GM12878 (cell line): ENCODE data around the gene LRP1B. TPM values are rescaled to one million over a fixed set of nuclear protein-coding genes. Genes with fewer than 3 reads are reported as not detected.

Experiments used
- ATAC-seq: fragments of 200-7000 bp; cut with Tn5 transposase; 3 replicates; pipeline ENCODE4 v1.9.1; 2020; ENCODE audit warnings: mild to moderate bottlenecking, moderate library complexity
- BruUV-seq: library from RNA; stranded (reverse); fragments of 400-500 nt; replicated peaks from 2 replicates; lab custom pipeline; 2021; lab: Mats Ljungman, UMichigan
- CTCF ChIA-PET: fragments of 300-600 bp; sonication (Branson Sonifier 250); formaldehyde crosslinking; extraction: SDS; loops from one replicate; lab custom pipeline; 2021; ENCODE audit warnings: inconsistent platforms; lab: Yijun Ruan, JAX
- POLR2A ChIA-PET: fragments of 350-600 bp; formaldehyde crosslinking; extraction: SDS; loops from one replicate; lab custom pipeline; 2021; ENCODE audit warnings: inconsistent platforms; lab: Charles Lee
- RAD21 ChIA-PET: fragments of 300-600 bp; sonication (Branson Sonifier 250); formaldehyde crosslinking; loops from one replicate; lab custom pipeline; 2023; ENCODE audit warnings: antibody characterized with exemption; ENCODE audit not compliant: unreplicated experiment; lab: Charles Lee
- SMC1A ChIA-PET: fragments of 300-600 bp; sonication (Branson Sonifier 250); formaldehyde crosslinking; loops from one replicate; lab custom pipeline; 2023; ENCODE audit not compliant: unreplicated experiment, uncharacterized antibody; lab: Charles Lee
- DNase-seq: peaks from one replicate; pipeline ENCODE4 v3.0.0-alpha.2; 2011; ENCODE audit warnings: low read depth, low spot score
- FAIRE-seq: peaks from 3 replicates; lab custom pipeline; 2011; peaks lifted over from hg19 to GRCh38; lab: Jason Lieb, UNC
- H2AFZ ChIP-seq: 2 replicates; pipeline ENCODE4 v1.6.0; 2011; ENCODE audit warnings: low read depth, low read length, control low read depth; ENCODE audit not compliant: control insufficient read depth
- H3K27ac ChIP-seq: 2 replicates; pipeline ENCODE4 v1.5.1; 2011; ENCODE audit warnings: control low read depth; ENCODE audit not compliant: control insufficient read depth, insufficient read depth
- H3K27me3 ChIP-seq, 2 experiments: replicated peaks in 1 of 2; 2 replicates each; pipeline versions ENCODE4 v1.6.0 to v1.6.1; 2011; ENCODE audit warnings: low read length in 1 of 2; ENCODE audit not compliant: control insufficient read depth in 2 of 2, insufficient read depth in 2 of 2
- H3K36me3 ChIP-seq, 2 experiments: 2 replicates each; pipeline ENCODE4 v1.5.1; 2011; ENCODE audit warnings: low read length in 1 of 2; ENCODE audit not compliant: control insufficient read depth in 2 of 2, insufficient read depth in 2 of 2
- H3K4me1 ChIP-seq: 2 replicates; pipeline ENCODE4 v1.6.1; 2011; ENCODE audit warnings: mild to moderate bottlenecking, low read length, moderate library complexity, mixed read lengths; ENCODE audit not compliant: control insufficient read depth, insufficient read depth
- H3K4me2 ChIP-seq: 2 replicates; pipeline ENCODE4 v1.6.0; 2011; ENCODE audit warnings: control low read depth; ENCODE audit not compliant: control insufficient read depth, insufficient read depth
- H3K4me3 ChIP-seq: fragments of 200-600 bp; sonication (generic); 2 replicates; pipeline ENCODE4 v1.5.1; 2016
- H3K79me2 ChIP-seq: 2 replicates; pipeline ENCODE4 v1.6.0; 2011; ENCODE audit warnings: low read length; ENCODE audit not compliant: control insufficient read depth, insufficient read depth
- H3K9ac ChIP-seq: 2 replicates; pipeline ENCODE4 v1.8.0; 2011; ENCODE audit warnings: low read length, control low read depth, mixed read lengths; ENCODE audit not compliant: control insufficient read depth, insufficient read depth
- H3K9me3 ChIP-seq: replicated peaks from 3 replicates; pipeline ENCODE4 v1.5.1; 2011; ENCODE audit warnings: mild to moderate bottlenecking, low read length; ENCODE audit not compliant: control insufficient read depth, insufficient read depth
- H4K20me1 ChIP-seq: 2 replicates; pipeline ENCODE4 v1.6.0; 2011; ENCODE audit not compliant: control insufficient read depth, insufficient read depth
- BCL11A ChIP-seq: IDR thresholded peaks from 2 replicates; pipeline ENCODE4 v1.6.1; 2011; ENCODE audit warnings: low read depth, low read length
- CBX3 ChIP-seq: fragments of 200-600 bp; sonication (generic); IDR thresholded peaks from 2 replicates; pipeline ENCODE4 v1.6.1; 2016; ENCODE audit warnings: low read depth, borderline replicate concordance
- FOS ChIP-seq: IDR thresholded peaks from 3 replicates; pipeline ENCODE4 v1.6.1; 2011; ENCODE audit warnings: borderline replicate concordance; ENCODE audit not compliant: insufficient read length; ENCODE audit errors: extremely low read depth
- IKZF1 ChIP-seq: fragments of 450-650 bp; conservative IDR thresholded peaks from 2 replicates; pipeline ENCODE4 v1.6.1; 2017; ENCODE audit warnings: antibody characterized with exemption, mild to moderate bottlenecking
- MEF2A ChIP-seq: IDR thresholded peaks from 2 replicates; pipeline ENCODE4 v1.6.1; 2011; ENCODE audit warnings: low read depth, mild to moderate bottlenecking, low read length, moderate library complexity; ENCODE audit not compliant: insufficient read depth
- PAX5 ChIP-seq: IDR thresholded peaks from 2 replicates; pipeline ENCODE4 v1.6.1; 2011; ENCODE audit warnings: low read depth, low read length, borderline replicate concordance
- SUPT20H ChIP-seq: IDR thresholded peaks from 2 replicates; pipeline ENCODE4 v1.6.1; 2011; ENCODE audit warnings: low read depth, mild to moderate bottlenecking, low read length, moderate library complexity, borderline replicate concordance; ENCODE audit not compliant: control insufficient read depth
- TAF1 ChIP-seq: IDR thresholded peaks from 2 replicates; pipeline ENCODE4 v1.6.1; 2011; ENCODE audit warnings: mild to moderate bottlenecking, low read depth, low read length, borderline replicate concordance
- WGBS: methylation state at CpG from one replicate; pipeline ENCODE4 v1.1.6; 2016; ENCODE audit warnings: low lambda C conversion rate; ENCODE audit not compliant: insufficient replicate concordance, insufficient coverage; ENCODE audit errors: missing lambda C conversion rate; 5-methylcytosine and 5-hydroxymethylcytosine counted together
- in situ Hi-C: fragments of 300-500 bp; cut with MboI; formaldehyde crosslinking; loops from 9 replicates; pipeline ENCODE4 v1.14.3; 2018; ENCODE audit warnings: mixed read lengths
- intact Hi-C: fragments of 100-400 bp; cut with micrococcal nuclease; formaldehyde crosslinking; loops from one replicate; pipeline ENCODE4 v1.14.2; 2022; ENCODE audit not compliant: unreplicated experiment
- polyA plus RNA-seq, 11 experiments: library from polyadenylated mRNA; depleted of rRNA in 4 of 11; unstranded in 6 of 11; stranded (reverse) in 5 of 11; fragments of >200 nt; fragmentation: Nextera tagmentation in 4 of 11; fragmentation: Illumina TruSeq in 1 of 11; extraction: Ambion mirVana in 4 of 11; extraction: Trizol in 1 of 11; gene quantifications; 1 replicate in 1 of 11; 2 replicates in 10 of 11; pipeline versions ENCODE4 v1.2.1 to v1.2.3, GENCODE V29; 2011 to 2016; ENCODE audit warnings: inconsistent platforms in 2 of 11, missing spikeins in 2 of 11, low read depth in 1 of 11
- total RNA-seq, 4 experiments: library from RNA; depleted of rRNA in 3 of 4; stranded (reverse); fragments of >200 nt in 3 of 4; fragmentation: Illumina TruSeq in 1 of 4; extraction: Trizol in 1 of 4; gene quantifications; 2 replicates each; pipeline versions ENCODE4 v1.2.1 to v1.2.3, GENCODE V29; 2013 to 2021
- TF ChIP-seq, protein P1 (sequence below): fragments of 450-650 bp; IDR thresholded peaks from 2 replicates; pipeline ENCODE4 v1.6.1; 2017; ENCODE audit warnings: low read depth, mild to moderate bottlenecking, moderate library complexity

Gene LRP1B
- total and polyA plus RNA-seq, 10 of the 15 experiments (the other 5 are each of a cell fraction or from before 2014, with no cell fraction given), result under 0.01 to 0.06 (median 0.03) TPM; not detected in 5

DNA sequence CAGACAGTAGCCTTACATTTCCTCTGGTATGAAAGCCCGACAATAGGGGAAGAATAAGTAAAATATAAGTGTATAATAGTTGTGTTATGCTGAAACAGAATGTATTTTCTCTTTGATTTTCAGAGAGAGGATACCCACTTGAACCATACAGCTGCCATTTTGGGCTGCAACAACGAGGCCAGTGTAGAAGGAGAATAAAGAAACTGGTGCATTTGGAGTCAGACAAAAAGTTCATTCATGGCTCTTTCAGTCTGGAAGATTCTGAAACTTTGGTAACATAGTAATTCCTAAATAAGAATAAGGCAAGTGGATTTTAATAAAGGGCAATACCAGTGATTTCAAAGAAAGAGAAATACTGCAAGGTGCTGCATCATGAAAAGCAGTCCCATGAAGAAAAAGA, 610.9 kb downstream of the LRP1B start:
- intact Hi-C loops (no loop called here), in situ Hi-C loops (no loop called here)
- Histone ChIP-seq H4K20me1 (no peaks in the 10 kb centered on the region), H2AFZ (no peak overlapping the region), H3K4me2 (no peak overlapping the region), H3K79me2 (no peaks in the 10 kb centered on the region), H3K4me1 (peaks cover 3% of the 10 kb centered on the region; the same call in 1 of the 2 replicates), H3K27me3 (no peaks in the 10 kb centered on the region), H3K9me3 (no peaks in the 10 kb centered on the region), H3K9ac (no peak overlapping the region), H3K27ac (no peak overlapping the region), H3K36me3 (no peaks in the 10 kb centered on the region), H3K4me3 (no peak overlapping the region)
- FAIRE-seq (no peak), ATAC-seq (no peak), DNase-seq (no peak)
- CTCF ChIA-PET, result no interaction called here
- RAD21 ChIA-PET, result no interaction called here
- BruUV-seq, result no TSS peak
- SMC1A ChIA-PET, result no interaction called here
- 69% methylated on average over 2 of the region's 2 CpGs for WGBS
- TF ChIP-seq SUPT20H (no peak), BCL11A (no peak), CBX3 (no peak), MEF2A (no peak), PAX5 (no peak), IKZF1 (no peak), TAF1 (no peak), FOS (no peak)
- TF ChIP-seq, protein P1, sequence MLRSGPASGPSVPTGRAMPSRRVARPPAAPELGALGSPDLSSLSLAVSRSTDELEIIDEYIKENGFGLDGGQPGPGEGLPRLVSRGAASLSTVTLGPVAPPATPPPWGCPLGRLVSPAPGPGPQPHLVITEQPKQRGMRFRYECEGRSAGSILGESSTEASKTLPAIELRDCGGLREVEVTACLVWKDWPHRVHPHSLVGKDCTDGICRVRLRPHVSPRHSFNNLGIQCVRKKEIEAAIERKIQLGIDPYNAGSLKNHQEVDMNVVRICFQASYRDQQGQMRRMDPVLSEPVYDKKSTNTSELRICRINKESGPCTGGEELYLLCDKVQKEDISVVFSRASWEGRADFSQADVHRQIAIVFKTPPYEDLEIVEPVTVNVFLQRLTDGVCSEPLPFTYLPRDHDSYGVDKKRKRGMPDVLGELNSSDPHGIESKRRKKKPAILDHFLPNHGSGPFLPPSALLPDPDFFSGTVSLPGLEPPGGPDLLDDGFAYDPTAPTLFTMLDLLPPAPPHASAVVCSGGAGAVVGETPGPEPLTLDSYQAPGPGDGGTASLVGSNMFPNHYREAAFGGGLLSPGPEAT, result no peak
- POLR2A ChIA-PET, result no interaction called here
